ENCODE data around the gene SHC4.
"Not testable (repeated sequence)": the region's sequence is repeated elsewhere in the genome, so short reads cannot be mapped to it uniquely, and the experiment has no call there.

The SHC4 gene

DNA sequence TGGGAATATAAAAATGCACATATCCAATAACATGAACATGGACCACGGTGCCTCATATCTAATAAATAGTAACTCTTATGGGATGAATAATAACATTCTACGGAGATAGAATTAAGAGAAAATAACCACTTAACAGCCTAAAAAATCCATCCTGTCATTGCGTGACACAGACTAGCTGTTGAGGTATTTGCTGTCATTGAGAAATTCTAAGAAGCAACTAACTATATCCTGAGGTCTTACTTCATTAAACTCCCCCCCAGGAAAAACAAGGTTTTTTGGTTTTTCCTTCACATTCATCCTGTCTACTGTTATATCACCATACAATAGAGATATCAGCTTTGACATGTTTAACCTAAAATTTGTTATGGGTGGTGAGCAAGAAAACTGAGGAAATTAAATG is 167.2 kb downstream of the SHC4 start:
- DNase-seq (ENCODE audit: low read depth): no peak

DNA sequence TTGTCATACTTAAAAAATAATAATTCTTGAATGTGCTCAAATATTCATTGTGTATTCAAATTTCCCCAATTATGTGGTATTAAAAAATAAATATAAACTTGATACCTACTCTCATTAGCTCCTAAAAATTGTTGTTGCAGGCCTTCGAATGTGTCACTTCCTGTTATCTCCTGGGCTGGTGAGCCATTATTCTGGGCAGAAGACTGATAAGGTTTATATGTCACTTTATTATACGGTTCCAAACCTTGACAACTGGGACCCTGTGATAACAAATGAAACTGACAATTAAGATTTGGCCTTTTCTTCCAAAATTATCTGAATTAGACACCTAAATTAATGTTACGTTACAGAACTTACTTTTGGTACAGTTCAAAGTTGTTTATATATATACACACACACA is 167.8 kb downstream of the SHC4 start:
- DNase-seq (ENCODE audit: low read depth): no peak

DNA sequence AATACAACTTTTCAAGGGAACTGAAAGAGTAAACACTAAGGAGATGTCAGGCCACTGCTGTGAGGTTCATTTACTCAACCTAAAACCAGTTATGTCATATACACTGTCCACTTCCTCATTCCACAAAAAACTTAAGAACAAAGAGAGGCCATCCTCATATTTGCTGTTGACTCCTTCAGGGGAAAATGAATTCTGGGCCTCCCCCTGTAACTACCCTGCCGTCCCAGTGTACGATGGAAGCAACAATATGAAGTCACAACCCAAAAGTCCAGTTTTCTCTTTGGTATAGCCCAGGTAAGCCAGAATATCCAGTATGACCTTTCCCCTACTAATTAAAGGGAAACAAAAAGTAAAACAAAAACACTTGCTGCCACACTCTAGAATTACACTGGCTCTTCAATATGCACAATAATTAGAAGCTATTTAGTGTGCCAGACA is 169.0 kb downstream of the SHC4 start:
- no peak for DNase-seq (ENCODE audit: low read depth)

DNA sequence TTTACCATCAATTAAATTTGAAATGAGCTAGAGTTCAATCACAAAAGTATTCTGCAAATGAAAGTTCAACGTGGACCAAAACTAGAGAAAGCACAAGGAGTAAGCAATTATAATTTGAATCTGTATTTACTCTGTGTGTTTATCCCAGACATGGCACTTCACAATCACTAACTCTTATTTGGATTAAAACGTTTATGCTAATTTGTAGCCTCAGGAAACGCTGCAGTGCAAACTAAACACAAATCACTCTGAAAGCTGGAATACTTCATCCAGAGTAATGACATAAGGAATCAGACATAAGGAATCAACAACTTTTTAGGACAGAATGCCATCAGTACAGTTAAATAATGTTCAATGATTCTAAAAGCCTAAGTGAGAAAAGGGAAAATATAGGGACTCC is 171.3 kb downstream of the SHC4 start:
- no peak for DNase-seq (ENCODE audit: low read depth)

DNA sequence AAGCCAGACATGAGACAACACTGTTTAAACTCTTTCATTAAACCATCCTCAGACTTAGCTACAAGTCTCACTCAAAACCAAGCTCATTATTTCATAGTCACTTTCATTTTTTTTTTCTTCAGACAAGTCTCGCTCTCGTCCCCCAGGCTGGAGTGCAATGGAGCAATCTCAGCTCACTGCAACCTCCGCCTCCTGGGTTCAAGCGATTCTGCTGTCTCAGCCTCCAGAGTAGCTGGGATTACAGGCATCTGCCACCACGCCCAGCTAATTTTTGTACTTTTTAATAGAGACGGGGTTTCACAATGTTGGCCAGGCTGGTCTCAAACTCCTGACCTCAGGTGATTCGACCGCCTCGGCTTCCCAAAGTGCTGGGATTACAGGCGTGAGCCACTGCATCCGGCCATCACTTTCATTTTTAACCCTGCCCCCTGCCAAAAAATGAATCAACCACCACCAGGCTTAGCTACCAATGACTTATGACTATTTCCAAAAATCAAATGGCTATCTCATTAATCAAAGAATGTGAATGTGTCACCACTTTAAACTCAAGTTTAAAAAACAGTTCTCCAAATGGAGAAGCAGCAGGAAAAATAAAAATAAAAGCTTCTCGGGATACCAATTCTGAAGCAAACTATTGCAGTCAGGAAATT is 173.1 kb downstream of the SHC4 start:
- not testable (repeated sequence) for DNase-seq (ENCODE audit: low read depth)

DNA sequence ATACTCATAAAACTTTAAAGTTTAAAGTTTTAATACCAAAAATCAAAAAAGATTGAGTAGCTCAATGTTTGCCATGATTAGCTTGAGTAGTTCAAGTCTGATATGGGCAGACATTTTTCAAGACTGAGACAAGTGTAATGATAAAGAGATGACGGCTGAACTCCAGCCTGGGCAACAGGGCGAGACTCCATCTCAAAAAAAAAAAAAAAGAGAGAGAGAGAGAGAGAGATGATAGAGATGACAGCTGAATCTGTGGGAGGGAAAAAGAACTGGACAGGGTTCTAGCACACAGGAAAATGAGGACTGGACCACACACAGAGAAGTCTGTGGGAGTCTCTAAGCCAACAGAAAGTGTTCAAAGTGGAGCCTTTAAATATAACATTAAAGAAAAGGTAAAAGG is 178.0 kb downstream of the SHC4 start:
- DNase-seq (ENCODE audit: low read depth): no peak

DNA sequence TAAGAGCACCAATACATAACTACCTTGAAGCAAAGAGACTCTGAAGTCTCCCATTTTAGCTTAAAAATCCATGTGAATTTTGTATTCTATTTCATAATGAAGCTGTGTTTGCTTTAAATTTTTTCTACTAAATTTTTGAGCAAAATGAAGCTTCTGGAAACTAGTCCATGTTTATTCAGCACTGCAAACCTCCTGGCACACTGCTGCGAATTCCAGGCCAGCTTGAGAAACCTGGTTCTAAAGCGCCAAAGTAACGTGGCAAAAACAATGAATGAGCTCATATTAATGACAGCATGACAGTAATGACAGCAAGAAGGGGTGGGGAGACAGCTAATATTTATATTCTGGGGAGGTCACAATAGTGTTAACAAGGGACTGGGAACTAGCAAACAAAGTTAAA is 178.5 kb downstream of the SHC4 start:
- no peak for DNase-seq (ENCODE audit: low read depth)

DNA sequence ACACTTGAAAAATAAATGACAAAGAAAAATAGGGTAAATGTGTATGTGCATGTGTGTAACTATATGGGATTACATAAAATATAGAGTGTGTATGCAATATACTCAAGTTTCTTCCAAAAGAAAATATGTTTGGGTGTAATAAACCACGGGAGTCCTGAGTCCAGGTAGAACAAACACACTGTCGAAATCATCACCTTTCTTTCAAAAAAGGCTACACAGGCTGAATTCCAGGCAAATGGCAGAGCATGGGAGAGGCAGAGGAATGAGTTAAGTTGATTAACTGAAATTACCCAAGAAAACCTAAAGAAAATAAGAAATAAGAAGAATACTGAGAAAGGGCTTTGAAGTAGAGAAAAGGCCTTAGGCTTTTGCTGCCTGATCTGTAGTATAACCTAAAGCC is 179.0 kb downstream of the SHC4 start:
- DNase-seq (ENCODE audit: low read depth): no peak

DNA sequence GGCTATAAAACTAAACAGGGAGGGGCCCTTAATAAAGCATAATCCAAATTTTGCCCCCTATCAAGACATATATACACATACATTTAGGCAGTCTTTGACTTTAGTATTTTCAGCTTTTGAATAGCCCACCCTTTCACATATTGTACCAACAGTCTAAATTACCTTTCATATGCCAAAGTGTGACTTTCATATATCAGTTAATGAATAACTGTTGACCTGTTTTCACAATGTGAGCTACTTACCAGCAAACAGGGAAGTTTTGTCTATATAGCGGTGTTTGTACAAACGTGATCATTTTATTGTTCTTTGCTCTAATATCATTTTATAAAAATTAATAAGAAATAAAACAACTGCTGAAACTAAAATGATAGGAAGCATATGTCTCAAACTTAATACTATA is 180.8 kb downstream of the SHC4 start:
- DNase-seq (ENCODE audit: low read depth): no peak

DNA sequence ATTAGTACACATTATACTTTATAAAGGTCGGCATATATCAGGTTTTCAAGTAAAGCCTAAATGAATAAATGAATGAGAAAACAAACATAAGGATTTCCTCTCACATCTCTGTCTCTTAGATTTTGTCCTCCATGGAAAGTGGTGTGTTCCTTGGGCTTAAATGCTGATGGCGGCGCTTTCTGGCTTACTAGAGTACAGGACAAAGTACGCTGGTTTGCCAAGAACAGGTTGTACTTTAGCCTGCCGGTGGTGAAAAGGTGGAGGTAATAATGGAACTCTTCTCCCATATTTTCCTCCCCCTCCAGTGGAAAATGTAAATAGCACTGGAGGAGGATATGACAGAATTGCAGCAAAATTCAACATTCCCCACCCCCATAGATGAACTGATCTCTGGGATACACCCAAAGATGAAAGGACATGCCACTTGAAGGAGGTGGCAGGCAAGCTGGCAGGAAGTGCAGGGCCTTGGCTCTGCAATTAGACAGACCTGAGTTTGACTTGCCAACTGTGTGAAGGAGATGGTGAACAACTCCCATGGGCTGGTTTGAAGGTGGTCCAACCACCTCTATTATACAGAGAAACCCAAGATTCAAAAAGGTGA is 182.1 kb downstream of the SHC4 start:
- DNase-seq (ENCODE audit: low read depth): no peak

DNA sequence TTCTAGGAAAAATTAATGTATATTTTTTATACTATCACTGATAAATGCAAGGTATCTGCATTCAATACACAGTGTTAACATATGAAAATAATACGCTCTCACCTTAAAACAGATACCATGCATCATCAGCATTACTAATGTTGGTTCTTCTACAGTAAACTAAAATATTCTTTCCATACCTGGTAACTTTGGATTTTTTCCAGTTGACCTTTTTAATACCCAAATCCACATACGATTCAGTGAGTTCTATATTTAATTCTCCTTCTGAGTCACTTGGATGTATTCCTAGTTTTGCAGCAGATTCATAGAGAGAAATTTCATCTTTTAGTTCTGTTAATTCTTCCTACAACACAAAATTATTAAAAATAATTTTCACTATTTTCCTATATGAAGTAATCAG is 182.7 kb downstream of the SHC4 start:
- no peak for DNase-seq (ENCODE audit: low read depth)

DNA sequence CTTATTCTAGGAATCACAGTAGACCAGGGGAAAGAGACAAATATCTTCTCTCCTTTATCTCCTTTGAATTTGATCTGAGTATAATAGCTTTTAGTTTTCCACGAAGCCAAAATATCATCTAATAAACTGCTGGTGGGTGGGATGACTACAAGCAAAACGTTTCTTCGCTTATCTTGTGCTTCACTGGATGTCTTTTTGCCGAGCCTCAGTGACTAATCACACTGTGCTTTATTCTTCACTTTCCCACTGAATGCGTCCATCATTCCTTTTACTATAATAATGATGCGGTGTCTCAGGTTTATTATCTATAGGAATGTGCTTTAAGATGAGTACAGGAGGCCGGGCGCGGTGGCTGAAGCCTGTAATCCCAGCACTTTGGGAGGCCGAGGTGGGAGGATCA is 185.4 kb downstream of the SHC4 start:
- no peak for DNase-seq (ENCODE audit: low read depth)

DNA sequence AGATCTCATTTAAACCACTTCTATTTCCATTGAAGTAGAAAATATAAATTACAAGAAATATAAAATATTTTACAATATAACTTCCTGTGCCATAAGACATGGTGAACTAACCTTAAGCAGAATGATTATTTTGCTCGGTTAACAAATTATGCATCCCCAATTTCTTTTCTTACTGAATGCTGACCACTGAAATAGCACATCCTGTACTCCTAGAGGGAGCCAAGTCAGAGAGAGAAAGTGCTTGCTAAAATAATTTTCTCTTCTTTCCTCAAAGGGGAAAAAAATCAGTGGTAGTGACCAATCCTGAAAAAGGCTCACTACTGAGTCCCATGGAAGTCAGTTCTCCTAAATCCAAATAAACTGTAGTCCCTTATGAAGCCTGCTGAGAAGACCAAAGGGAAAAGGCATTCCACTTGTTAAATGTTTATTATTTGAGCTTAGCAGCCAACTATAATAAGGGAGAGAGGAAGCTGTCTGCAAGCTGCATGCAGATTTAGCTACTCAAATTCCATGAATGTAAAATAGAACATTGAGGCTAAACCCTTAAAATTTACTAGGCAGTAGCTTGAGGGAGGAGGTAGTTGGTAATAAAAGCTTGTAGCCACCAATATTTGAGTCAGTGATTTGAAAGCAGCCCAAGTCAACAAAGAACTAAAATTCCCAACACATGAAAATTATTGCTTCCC is 185.9 kb downstream of the SHC4 start:
- no peak for DNase-seq (ENCODE audit: low read depth)

DNA sequence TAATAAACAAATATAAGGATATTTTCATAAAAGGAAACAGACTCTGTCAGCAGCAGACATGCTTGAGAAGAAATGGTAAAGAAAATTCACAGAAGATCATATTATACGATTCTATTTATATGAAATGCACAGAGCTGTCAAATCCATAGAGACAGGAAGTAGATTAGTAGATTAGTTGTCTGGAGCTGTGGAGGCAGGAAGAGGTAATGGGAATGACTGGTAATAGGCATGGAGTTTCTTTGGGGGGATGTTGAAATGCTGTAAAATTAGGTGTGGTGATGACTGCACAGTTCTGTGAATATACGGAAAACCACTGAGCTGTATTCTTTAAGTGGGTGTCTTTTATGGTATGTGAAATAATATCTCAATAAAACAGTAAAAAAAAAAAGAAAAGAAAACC is 188.2 kb downstream of the SHC4 start:
- DNase-seq (ENCODE audit: low read depth): no peak

DNA sequence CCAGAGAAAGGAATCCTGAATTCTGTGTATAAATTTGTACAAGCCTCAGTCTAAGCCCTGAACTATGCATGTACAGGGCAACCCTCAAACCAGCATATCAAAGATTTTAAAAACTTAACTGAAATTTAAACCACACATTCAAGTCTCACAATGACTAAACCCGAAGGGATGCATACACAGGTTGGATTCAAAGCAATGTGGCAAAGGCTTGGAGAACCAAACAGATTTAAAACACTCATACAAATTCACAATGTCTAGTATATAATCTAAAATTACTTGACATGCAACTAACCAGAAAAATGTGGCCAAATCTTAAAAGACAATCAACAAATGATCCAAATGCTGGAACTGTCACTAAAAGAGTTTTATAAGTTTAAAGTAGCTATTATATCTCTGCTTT is 189.2 kb downstream of the SHC4 start:
- no peak for DNase-seq (ENCODE audit: low read depth)

Data from stimulated activated CD8-positive, alpha-beta memory T cell treated with anti-CD3 and anti-CD28 coated beads, Interleukin-15, amount 100 ng/mL, for 1 hour (primary cell).